ENCODE measurements around the gene IL17REL. TPM values are rescaled to one million over a fixed set of nuclear protein-coding genes. Genes with fewer than 3 reads are reported as not detected.

IL17REL gene
- total RNA-seq, 1 donor from 2014 or later = not detected

GRCh38 chr22:50001388-50002231 lies 11.0 kb downstream of the IL17REL start:
- TF ChIP-seq POLR2A (IDR thresholded peaks at IDR 0.05) = no peak
- TF ChIP-seq POLR2AphosphoS5 (IDR thresholded peaks at IDR 0.05; ENCODE audit: insufficient read depth in 1 of 2, low read depth in 1 of 2) = no peak
- no peak for TF ChIP-seq CTCF (IDR thresholded peaks at IDR 0.05)
- no peak overlapping the region for H3K27ac ChIP-seq

DNA sequence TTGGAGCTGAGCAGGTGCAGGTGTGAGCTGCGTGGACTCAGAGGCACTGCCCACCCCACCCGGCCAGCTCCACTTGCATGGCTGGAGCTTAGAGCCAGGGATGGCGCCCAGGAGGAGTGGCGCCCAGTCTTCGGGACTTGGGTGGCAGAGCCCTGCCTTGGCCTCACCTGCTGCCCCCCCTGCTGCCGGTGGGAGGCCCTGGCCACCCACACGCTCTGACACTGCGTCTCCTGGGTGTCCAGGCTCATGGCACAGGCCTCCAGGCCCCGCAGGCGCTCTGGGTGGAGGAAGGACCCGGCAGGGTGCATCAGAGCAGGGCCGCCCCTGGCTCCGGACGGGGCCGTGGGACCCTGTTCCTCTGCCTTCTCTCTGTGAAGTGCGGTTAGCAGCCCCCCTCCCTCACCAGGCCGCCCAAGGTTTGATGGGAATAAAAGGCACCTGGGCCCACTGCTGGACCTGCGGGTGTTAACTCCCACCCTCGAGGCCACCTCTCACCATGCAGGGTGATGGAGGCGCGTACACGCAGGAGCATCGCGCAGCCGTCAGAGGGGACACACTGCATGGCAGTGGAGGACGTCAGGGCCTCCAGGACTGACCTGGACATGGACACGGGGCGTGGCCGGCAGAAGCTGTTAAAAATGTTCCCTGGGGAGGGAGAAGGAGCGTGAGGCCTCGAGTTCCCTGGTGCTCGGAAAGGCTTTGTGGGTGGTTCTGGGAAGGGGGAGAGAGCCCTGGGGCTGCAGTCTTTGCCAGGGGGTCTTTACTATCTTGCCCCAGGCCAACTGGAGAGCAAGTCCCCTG lies 11.8 kb downstream of the IL17REL start:
- Histone ChIP-seq H3K27ac (no peak overlapping the region), H3K36me3 (no peaks in the 10 kb centered on the region), H3K27me3 (no peaks in the 10 kb centered on the region), H3K4me3 (no peak overlapping the region), H3K9me3 (no peaks in the 10 kb centered on the region), H3K4me1 (peaks cover 3% of the 10 kb centered on the region)
- TF ChIP-seq POLR2AphosphoS5 (IDR thresholded peaks at IDR 0.05; ENCODE audit: insufficient read depth in 1 of 2, low read depth in 1 of 2) (no peak), POLR2A (IDR thresholded peaks at IDR 0.05) (no peak), CTCF (IDR thresholded peaks at IDR 0.05) (no peak)
- peak; percentile 65 to 90 for DNase-seq (ENCODE audit: extremely low spot score in 2 of 2)
- intact Hi-C loops (cut with DNase I) = no loop called here

More at GRCh38 chr22:50001388-50002231, 11.0 kb downstream of the IL17REL start:
- Histone ChIP-seq H3K4me1 (peaks cover 3% of the 10 kb centered on the region), H3K4me3 (no peak overlapping the region), H3K36me3 (no peaks in the 10 kb centered on the region), H3K27me3 (no peaks in the 10 kb centered on the region), H3K9me3 (no peaks in the 10 kb centered on the region)
- intact Hi-C loops (cut with DNase I) = no loop called here
- DNase-seq (ENCODE audit: extremely low spot score in 2 of 2) = peak in 1 of 2 donors; percentile 88

- Histone ChIP-seq H3K4me1 (peaks cover 3% of the 10 kb centered on the region), H3K27ac (no peak overlapping the region), H3K36me3 (no peaks in the 10 kb centered on the region), H3K27me3 (no peaks in the 10 kb centered on the region), H3K4me3 (peak overlapping the region in 1 of 2 donors; percentile 19), H3K9me3 (no peaks in the 10 kb centered on the region)
- intact Hi-C loops (cut with DNase I) = no loop called here
- TF ChIP-seq POLR2AphosphoS5 (IDR thresholded peaks at IDR 0.05; ENCODE audit: insufficient read depth in 1 of 2, low read depth in 1 of 2) (no peak), CTCF (IDR thresholded peaks at IDR 0.05) (no peak), POLR2A (IDR thresholded peaks at IDR 0.05) (no peak)
- peak in 1 of 2 donors; percentile 67 for DNase-seq (ENCODE audit: extremely low spot score in 2 of 2)
Observed at GRCh38 chr22:49999946-50000586, 12.5 kb downstream of the IL17REL start.

DNA sequence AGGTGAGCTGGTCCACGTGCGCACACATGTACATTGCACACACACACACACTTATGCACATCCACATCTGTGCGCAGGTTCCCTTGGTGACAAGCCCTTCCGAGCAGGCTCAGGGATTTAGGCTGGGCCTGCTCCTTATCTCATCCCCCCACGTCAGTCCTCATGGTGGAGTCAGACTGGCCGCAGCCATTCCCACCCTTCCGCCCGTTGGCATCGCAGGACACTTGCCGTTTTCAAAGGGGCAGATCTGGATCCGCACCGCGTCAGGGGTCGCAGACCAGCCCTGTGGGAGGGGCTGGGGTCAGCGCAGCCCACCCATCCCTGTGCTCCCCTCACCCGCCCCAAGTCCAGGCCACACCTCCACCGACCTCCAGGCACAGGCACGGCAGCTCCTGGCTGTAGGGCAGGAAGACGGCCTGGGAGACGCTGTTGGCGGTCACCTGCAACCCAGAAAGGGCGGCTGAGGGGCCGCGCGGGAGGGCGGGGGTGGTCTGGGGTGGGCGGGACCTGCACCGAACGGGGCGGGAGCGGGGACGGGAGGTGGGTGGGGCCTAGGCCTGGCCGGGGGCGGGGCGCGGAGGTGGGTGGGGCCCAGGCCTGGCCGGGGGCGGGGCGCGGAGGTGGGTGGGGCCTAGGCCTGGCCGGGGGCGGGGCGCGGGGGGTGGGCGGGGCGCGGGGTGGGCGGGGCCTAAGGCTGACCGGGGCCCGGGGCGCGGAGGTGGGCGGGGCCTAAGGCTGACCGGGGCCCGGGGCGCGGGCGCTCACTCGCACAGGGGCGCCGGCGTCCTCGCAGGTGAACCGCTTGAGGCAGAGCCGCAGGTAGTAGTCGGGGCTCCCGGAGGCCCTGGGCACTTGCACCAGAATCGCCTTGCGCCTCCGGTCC lies 13.3 kb downstream of the IL17REL start:
- no peak for TF ChIP-seq POLR2AphosphoS5 (IDR thresholded peaks at IDR 0.05; ENCODE audit: insufficient read depth in 1 of 2, low read depth in 1 of 2)
- TF ChIP-seq POLR2A (IDR thresholded peaks at IDR 0.05) = no peak
- TF ChIP-seq CTCF (IDR thresholded peaks at IDR 0.05) = no peak
- H3K4me1 ChIP-seq = peaks cover 3% of the 10 kb centered on the region
- no peaks in the 10 kb centered on the region for H3K9me3 ChIP-seq
- no peaks in the 10 kb centered on the region for H3K36me3 ChIP-seq
- no peaks in the 10 kb centered on the region for H3K27me3 ChIP-seq
- H3K4me3 ChIP-seq = peak overlapping the region in 1 of 2 donors; percentile 19
- H3K27ac ChIP-seq = no peak overlapping the region
- intact Hi-C loops (cut with DNase I) = no loop called here
- DNase-seq (ENCODE audit: extremely low spot score in 2 of 2) = peak; percentile 69 to 85
